Bronchial epithelial cell (primary cell): ENCODE results near the gene SLC6A5. TPM values are rescaled to one million over a fixed set of nuclear protein-coding genes. Genes with fewer than 3 reads are reported as not detected.
"Not testable (repeated sequence)": the region's sequence is repeated elsewhere in the genome, so short reads cannot be mapped to it uniquely, and the experiment has no call there.

ENCODE experiments used
- DNase-seq: peaks from one replicate; pipeline ENCODE4 v3.0.0-alpha.2; 2010; ENCODE audit warnings: low read depth
- FAIRE-seq: peaks from 2 replicates; lab custom pipeline; 2011; peaks lifted over from hg19 to GRCh38; lab: Jason Lieb, UNC
- H3K27me3 ChIP-seq: 2 replicates; pipeline ENCODE4 v1.5.1; 2011; ENCODE audit warnings: low read length; ENCODE audit not compliant: control insufficient read depth, insufficient read depth
- H3K36me3 ChIP-seq: 2 replicates; pipeline ENCODE4 v1.5.1; 2011; ENCODE audit warnings: low read length; ENCODE audit not compliant: control insufficient read depth, insufficient read depth
- H3K4me3 ChIP-seq: 2 replicates; pipeline ENCODE4 v1.5.1; 2011; ENCODE audit warnings: mild to moderate bottlenecking, low read depth, low read length, control low read depth
- total RNA-seq: library from RNA; depleted of rRNA; stranded (reverse); fragments of >200 nt; gene quantifications from 2 replicates; pipeline ENCODE4 v1.2.1, GENCODE V29; 2014
- TF ChIP-seq, protein P1 (sequence below): IDR thresholded peaks from 2 replicates; pipeline ENCODE4 v1.5.1; 2011; ENCODE audit warnings: mild to moderate bottlenecking, moderate library complexity, low read length, control low read depth, inconsistent platforms; ENCODE audit not compliant: insufficient read depth, severe bottlenecking

SLC6A5 gene
- total RNA-seq = not detected in 2 replicates

DNA sequence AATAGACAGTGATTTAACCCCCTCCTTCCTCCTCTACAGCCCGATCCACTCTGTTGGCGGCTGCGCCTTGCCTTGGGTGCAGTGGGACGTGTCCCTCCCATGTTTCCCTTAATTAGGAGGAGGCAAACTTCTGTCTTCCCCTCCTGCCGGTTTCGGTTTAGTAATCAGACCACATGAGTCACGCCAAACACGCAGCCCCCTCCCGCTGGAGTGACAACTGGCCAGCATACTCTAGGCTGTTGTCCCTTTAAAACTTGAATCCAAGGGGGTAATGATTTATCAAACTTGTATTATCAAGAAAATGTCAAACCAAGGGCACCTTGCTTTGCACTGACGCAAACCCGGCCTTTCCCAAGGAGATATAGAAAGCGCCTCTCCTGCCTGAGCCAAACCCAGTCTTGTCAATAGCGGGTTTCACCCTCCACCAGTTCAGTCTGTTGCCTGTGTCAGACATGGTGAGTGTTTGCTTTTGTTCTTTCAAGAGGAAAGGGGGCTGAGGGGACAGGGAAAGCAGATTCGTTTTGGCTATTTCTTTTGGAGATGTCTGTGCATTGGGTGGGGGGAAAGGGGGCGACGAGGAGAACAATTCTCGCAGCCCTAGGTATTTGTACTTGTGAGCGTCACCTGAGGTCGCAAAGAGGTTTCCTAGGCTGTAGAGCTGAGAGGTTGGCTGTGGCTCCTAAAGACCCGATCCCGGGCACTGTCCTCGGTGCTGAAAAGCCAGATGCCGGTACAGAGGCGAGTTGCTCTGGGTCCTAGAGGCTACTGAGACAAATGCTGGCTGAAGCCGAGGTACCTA, at the start of gene SLC6A5:
Gene SLC6A5, plus strand, starts transcription at position 388 of the 799 bp plus-strand sequence. Its CDS starts 65 bp downstream, at position 453.
- peak; percentile 40 for DNase-seq
- TF ChIP-seq, protein P1, sequence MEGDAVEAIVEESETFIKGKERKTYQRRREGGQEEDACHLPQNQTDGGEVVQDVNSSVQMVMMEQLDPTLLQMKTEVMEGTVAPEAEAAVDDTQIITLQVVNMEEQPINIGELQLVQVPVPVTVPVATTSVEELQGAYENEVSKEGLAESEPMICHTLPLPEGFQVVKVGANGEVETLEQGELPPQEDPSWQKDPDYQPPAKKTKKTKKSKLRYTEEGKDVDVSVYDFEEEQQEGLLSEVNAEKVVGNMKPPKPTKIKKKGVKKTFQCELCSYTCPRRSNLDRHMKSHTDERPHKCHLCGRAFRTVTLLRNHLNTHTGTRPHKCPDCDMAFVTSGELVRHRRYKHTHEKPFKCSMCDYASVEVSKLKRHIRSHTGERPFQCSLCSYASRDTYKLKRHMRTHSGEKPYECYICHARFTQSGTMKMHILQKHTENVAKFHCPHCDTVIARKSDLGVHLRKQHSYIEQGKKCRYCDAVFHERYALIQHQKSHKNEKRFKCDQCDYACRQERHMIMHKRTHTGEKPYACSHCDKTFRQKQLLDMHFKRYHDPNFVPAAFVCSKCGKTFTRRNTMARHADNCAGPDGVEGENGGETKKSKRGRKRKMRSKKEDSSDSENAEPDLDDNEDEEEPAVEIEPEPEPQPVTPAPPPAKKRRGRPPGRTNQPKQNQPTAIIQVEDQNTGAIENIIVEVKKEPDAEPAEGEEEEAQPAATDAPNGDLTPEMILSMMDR = no peak
- H3K27me3 ChIP-seq = peaks cover 74% of the 10 kb centered on the region
- no peak within 1 kb of the TSS for H3K4me3 ChIP-seq
- no peaks in the 10 kb centered on the region for H3K36me3 ChIP-seq
- FAIRE-seq = no peak

DNA sequence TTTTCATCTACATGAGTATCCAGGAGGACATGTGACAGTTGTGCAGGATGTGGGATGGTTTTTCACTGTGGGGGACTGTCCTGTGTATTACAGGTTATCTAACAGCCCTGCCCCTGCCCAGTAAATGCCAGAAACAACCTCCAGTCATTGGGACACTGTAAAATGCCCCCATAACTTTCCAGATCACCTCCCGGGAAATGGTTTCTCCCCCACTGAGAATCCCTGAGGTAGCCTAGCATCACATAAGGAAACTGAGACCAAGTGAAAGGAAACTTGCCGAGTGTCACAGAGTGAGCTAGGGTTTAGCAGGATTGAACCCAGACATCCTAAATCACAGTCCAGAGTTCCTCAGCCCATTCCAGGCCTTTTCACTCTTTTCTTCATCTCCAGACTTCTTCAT, 48.3 kb upstream of the SLC6A5 start:
- TF ChIP-seq, protein P1 = no peak
- FAIRE-seq = no peak
- no peaks in the 10 kb centered on the region for H3K36me3 ChIP-seq
- H3K4me3 ChIP-seq = no peak overlapping the region
- DNase-seq = no peak
- H3K27me3 ChIP-seq = no peaks in the 10 kb centered on the region

DNA sequence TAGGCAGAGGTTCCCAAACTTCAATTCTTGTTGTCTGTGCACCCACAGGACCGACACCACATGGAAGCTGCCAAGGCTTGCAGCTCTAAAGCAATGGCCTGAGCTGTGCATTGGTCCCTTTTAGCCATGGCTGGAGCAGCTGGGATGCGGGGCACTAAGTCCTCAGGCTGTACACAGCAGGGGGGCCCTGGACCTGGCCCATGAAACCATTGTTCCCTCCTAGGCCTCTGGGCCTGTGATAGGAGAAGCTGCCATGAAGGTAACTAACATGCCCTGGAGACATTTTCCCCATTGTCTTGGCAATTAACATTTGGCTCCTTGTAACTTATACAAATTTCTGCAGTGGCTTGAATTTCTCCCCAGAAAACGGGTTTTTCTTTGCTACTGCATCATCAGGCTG, 43.6 kb upstream of the SLC6A5 start:
- Histone ChIP-seq H3K27me3 (no peaks in the 10 kb centered on the region), H3K36me3 (no peaks in the 10 kb centered on the region), H3K4me3 (no peak overlapping the region)
- TF ChIP-seq, protein P1 = no peak
- no peak for DNase-seq
- FAIRE-seq = no peak

DNA sequence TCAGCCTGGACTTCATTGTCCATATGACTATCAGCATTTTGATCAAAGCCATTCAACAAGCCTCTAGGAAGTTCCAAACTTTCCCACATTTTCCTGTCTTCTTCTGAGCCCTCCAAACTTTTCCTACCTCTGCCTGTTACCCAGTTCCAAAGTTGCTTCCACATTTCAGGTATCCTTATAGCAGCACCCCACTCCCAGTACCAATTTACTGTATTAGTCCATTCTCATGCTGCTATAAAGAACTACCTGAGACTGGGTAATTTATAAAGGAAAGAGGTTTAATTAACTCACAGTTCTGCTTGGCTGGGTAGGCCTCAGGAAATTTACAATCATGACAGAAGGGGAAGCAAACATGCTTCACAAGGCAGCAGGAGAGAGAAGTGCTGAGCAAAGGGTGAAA, 43.0 kb upstream of the SLC6A5 start:
- not testable (repeated sequence) for FAIRE-seq, DNase-seq, H3K36me3 ChIP-seq, H3K27me3 ChIP-seq, H3K4me3 ChIP-seq

DNA sequence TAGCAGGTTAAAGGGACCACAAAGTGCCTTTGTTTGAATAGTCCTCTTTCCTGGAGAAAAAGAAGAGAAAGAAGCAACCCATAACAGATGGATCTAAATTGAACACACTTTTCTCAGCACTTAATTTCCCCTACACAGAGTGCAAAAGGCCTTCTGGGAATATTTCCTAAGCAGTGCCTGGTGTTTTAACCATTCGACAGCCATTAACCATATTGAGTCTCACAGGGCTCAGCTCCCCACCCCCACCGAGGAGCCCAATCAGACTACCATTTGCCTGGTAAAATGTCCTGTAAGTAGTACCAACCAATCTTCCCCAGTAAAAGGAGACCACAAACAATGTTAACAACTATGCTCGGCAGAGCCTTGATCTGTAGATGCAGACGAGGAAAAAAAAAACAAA, 40.7 kb upstream of the SLC6A5 start:
- no peak overlapping the region for H3K4me3 ChIP-seq
- no peaks in the 10 kb centered on the region for H3K27me3 ChIP-seq
- DNase-seq = no peak
- no peaks in the 10 kb centered on the region for H3K36me3 ChIP-seq
- TF ChIP-seq, protein P1 = no peak
- FAIRE-seq = no peak

DNA sequence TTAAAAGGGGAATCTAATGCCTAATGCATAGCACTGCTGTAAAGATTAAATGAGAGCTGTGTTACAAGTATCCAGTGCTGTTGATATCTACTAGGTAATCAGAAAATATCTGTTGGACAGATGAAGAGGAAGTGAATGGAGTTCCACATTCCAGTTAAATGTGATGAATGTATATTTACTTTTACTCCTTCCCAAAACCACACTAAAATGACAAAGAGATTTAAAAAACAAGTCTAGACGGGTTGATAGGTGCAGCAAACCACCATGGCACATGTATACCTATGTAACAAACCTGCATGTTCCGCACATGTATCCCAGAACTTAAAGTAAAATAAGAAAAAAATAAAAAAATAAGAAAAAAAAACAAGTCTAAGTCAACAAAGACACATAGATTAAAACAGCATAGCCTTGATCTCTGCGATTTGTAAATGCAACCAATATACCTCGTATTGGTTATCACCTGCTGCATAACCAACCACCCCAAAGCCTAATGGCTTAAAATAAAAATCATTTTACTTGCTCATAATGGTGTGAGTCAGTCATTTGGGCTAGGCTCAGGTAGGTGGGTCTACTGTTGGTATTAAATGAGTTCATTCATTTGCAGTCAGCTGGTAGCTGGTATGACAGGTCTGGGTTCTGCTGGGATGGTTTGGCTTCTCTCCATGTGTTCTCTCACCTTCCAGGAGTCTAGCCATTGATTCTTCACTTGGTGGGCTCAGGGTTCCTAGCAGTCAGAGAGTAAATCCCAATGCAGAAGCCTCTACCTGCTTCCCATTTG, 39.7 kb upstream of the SLC6A5 start:
- TF ChIP-seq, protein P1 = no peak
- Histone ChIP-seq H3K4me3 (no peak overlapping the region), H3K36me3 (no peaks in the 10 kb centered on the region), H3K27me3 (no peaks in the 10 kb centered on the region)
- FAIRE-seq (peak; percentile 55), DNase-seq (peak; percentile 90)
